GF-D8 (cell line): Measurements from ENCODE around the gene MRPL10.

ENCODE experiments used
- DNase-seq: peaks from one replicate; lab custom pipeline; 2025; lab: John Stamatoyannopoulos, UW

MRPL10 gene

GRCh38 chr17:47812146-47812920 lies 19.0 kb downstream of the MRPL10 start:
- no peak for DNase-seq

GRCh38 chr17:47811709-47812108 lies 19.6 kb downstream of the MRPL10 start:
- no peak for DNase-seq

GRCh38 chr17:47810901-47811635 lies 20.3 kb downstream of the MRPL10 start:
- no peak for DNase-seq

GRCh38 chr17:47810200-47810821 lies 21.0 kb downstream of the MRPL10 start:
- no peak for DNase-seq

GRCh38 chr17:47808830-47809480 lies 22.4 kb downstream of the MRPL10 start:
- DNase-seq: no peak

GRCh38 chr17:47808036-47808829 lies 23.1 kb downstream of the MRPL10 start:
- no peak for DNase-seq

GRCh38 chr17:47807421-47807820 lies 23.9 kb downstream of the MRPL10 start:
- no peak for DNase-seq

- no peak for DNase-seq
Measured at GRCh38 chr17:47806913-47807255, 24.5 kb downstream of the MRPL10 start.

- DNase-seq: no peak
Measured at GRCh38 chr17:47806026-47806912, 25.1 kb downstream of the MRPL10 start.

- no peak for DNase-seq
Measured at GRCh38 chr17:47804461-47804860, 26.9 kb downstream of the MRPL10 start.

- no peak for DNase-seq
Measured at GRCh38 chr17:47803751-47804150, 27.6 kb downstream of the MRPL10 start.

GRCh38 chr17:47803201-47803600 lies 28.1 kb downstream of the MRPL10 start:
- no peak for DNase-seq

- no peak for DNase-seq
Measured at GRCh38 chr17:47802341-47803022, 28.9 kb downstream of the MRPL10 start.

- DNase-seq: no peak
Measured at GRCh38 chr17:47801906-47802305, 29.4 kb downstream of the MRPL10 start.

GRCh38 chr17:47801176-47801765 lies 30.1 kb downstream of the MRPL10 start:
- no peak for DNase-seq

GRCh38 chr17:47800686-47801085 lies 30.7 kb downstream of the MRPL10 start:
- no peak for DNase-seq

- no peak for DNase-seq
Measured at GRCh38 chr17:47797797-47798196, 33.5 kb downstream of the MRPL10 start.

GRCh38 chr17:47792979-47793378 lies 38.4 kb downstream of the MRPL10 start:
- DNase-seq: no peak

- no peak for DNase-seq
Measured at GRCh38 chr17:47792457-47792856, 38.9 kb downstream of the MRPL10 start.

- DNase-seq: no peak
Measured at GRCh38 chr17:47791025-47791424, 40.3 kb downstream of the MRPL10 start.
